HFF-Myc (cell line): ENCODE measurements around the gene EVC2.
A peak's percentile ranks its signal among the peaks of the same experiment; 100 is the strongest.

Source experiments
- DNase-seq: peaks from one replicate; pipeline ENCODE4 v3.0.0-alpha.2; 2011; ENCODE audit warnings: low read depth; ENCODE audit errors: extremely low read depth
- H3K4me3 ChIP-seq: replicated peaks from 2 replicates; pipeline ENCODE4 v1.5.1; 2011; ENCODE audit warnings: low read depth, mild to moderate bottlenecking, control low read depth, low read length
- CTCF ChIP-seq: IDR thresholded peaks from 2 replicates; pipeline ENCODE4 v1.5.1; 2012; ENCODE audit warnings: mild to moderate bottlenecking, low read depth, low read length, control low read depth; ENCODE audit errors: missing control alignments

Gene EVC2

GRCh38 chr4:5755161-5755560 lies 46.8 kb upstream of the EVC2 start:
- no peak overlapping the region for H3K4me3 ChIP-seq
- DNase-seq, result no peak
- TF ChIP-seq CTCF, result no peak

GRCh38 chr4:5754529-5754881 lies 46.1 kb upstream of the EVC2 start:
- H3K4me3 ChIP-seq, result no peak overlapping the region
- no peak for TF ChIP-seq CTCF
- DNase-seq, result no peak

GRCh38 chr4:5753766-5754528 lies 45.6 kb upstream of the EVC2 start:
- peak; percentile 89 for DNase-seq
- H3K4me3 ChIP-seq, result no peak overlapping the region
- TF ChIP-seq CTCF, result no peak

GRCh38 chr4:5753366-5753765 lies 45.0 kb upstream of the EVC2 start:
- H3K4me3 ChIP-seq, result no peak overlapping the region
- no peak for DNase-seq
- no peak for TF ChIP-seq CTCF

- DNase-seq, result peak; percentile 42
- TF ChIP-seq CTCF, result no peak
- H3K4me3 ChIP-seq, result no peak overlapping the region
Observed at GRCh38 chr4:5752376-5753184, 44.2 kb upstream of the EVC2 start.

- no peak overlapping the region for H3K4me3 ChIP-seq
- DNase-seq, result no peak
- TF ChIP-seq CTCF, result no peak
Observed at GRCh38 chr4:5751666-5752375, 43.5 kb upstream of the EVC2 start.
